Sciatic nerve (tissue), 2 donors: ENCODE results near the gene DERA. TPM values are rescaled to one million over a fixed set of nuclear protein-coding genes. Genes with fewer than 3 reads are reported as not detected.
A peak's percentile ranks its signal among the peaks of the same experiment; 100 is the strongest.
"Not testable (repeated sequence)": the region's sequence is repeated elsewhere in the genome, so short reads cannot be mapped to it uniquely, and the experiment has no call there.

Source experiments
- ATAC-seq: fragments of 200-7000 bp; cut with Tn5 transposase; one replicate; pipeline ENCODE4 v1.9.1; 2020; ENCODE audit warnings: mild to moderate bottlenecking, moderate library complexity
- DNase-seq: peaks from one replicate; pipeline ENCODE4 v3.0.0-alpha.2; 2020; ENCODE audit warnings: low spot score
- intact Hi-C: fragments of 100-400 bp; cut with DNase I; formaldehyde crosslinking; loops from one replicate; pipeline ENCODE4 v1.14.2; 2022
- total RNA-seq: library from RNA; stranded (reverse); fragmentation: NEBNext Ultra II Directional; extraction: Animal tissue kit (Norgen Biotek cat#: 25700); gene quantifications from one replicate; pipeline ENCODE4 v1.2.1, GENCODE V29; 2021
- donor health status: DM: no; HTN: no; CAD: no.
- donor health status: DM: no; HTN: no; CAD: no.

Gene DERA
- total RNA-seq, 1 donor from 2014 or later, result 35.3 TPM

GRCh38 chr12:15995801-15996200, 84.7 kb downstream of the DERA start:
- DNase-seq (no peak), ATAC-seq (no peak)
- intact Hi-C loops, result no loop called here

DNA sequence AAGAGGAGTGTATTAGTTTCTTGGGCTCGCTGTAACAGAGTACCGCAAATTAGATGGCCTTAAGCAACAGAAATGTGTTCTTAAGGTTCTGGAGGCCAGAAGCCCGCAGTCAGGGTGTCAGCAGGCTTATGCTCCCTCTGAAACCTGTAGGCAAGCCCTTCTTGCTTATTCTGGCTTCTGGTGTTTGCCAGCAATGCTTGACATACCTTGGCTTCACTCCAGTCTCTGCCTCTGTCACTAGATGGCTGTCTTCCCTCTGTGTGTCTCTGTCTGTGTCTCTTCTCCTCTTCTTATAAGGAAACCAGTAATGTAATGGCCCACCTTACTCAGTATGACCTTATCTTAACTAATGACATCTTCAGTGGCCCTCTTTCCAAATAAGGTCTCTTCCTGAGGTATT, 85.1 kb downstream of the DERA start:
- ATAC-seq, result peak; percentile 42
- DNase-seq, result no peak
- intact Hi-C loops, result no loop called here

DNA sequence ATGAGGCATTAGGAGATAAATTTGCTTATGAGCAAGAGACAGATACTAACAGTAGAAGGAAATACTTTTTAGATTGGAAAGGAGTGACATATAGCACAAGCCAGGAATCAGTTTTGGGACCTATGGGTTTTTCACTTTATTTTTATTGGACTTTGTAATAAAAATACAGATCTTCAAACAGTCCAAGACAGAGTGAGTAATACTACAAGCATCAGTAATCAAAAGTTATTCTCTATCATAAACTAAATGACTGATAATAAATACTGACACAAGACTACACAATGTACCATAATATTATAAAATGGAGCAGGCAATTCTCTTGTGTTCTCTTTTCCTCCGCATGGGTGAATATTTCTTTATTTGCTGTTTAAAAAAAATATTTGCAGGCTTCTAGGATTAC, 85.8 kb downstream of the DERA start:
- intact Hi-C loops, result no loop called here
- ATAC-seq, result no peak
- no peak for DNase-seq

GRCh38 chr12:15997910-15998309, 86.8 kb downstream of the DERA start:
- no peak for ATAC-seq
- intact Hi-C loops, result no loop called here
- no peak for DNase-seq

GRCh38 chr12:16002880-16003279, 91.7 kb downstream of the DERA start:
- intact Hi-C loops, result no loop called here
- no peak for DNase-seq
- ATAC-seq, result no peak

- intact Hi-C loops, result no loop called here
- no peak for ATAC-seq
- no peak for DNase-seq
These were observed 92.3 kb downstream of the DERA start for GRCh38 chr12:16003460-16003859.

GRCh38 chr12:16006752-16007151, 95.6 kb downstream of the DERA start:
- DNase-seq (no peak), ATAC-seq (no peak)
- intact Hi-C loops, result no loop called here

GRCh38 chr12:16008421-16008824, 97.3 kb downstream of the DERA start:
- intact Hi-C loops, result no loop called here
- ATAC-seq (no peak), DNase-seq (no peak)

GRCh38 chr12:16012117-16012516, 101.0 kb downstream of the DERA start:
- intact Hi-C loops, result no loop called here
- ATAC-seq (peak; percentile 94), DNase-seq (peak; percentile 71)

- intact Hi-C loops, ATAC-seq, DNase-seq: not testable (repeated sequence)
These were observed 102.6 kb downstream of the DERA start for GRCh38 chr12:16013722-16014121.

GRCh38 chr12:16014394-16014793, 103.3 kb downstream of the DERA start:
- intact Hi-C loops, ATAC-seq, DNase-seq: not testable (repeated sequence)

DNA sequence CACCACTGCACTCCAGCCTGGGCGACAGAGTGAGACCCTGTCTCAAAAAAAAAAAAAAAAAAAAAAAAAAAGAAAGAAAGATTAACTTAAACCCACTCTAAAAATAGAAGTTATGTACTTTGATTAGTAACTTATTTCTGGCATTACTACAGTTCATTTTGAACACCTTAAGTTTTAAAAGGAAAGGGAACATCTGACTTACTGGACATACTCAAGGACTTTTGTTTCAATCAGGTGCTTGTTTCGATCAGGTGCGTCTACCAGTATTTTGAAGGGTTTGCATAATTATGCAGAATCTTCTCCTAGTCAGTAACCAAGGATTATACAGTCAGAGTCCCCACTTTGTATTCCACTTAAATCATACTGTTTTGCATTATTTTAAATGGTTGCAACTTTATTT, 105.6 kb downstream of the DERA start:
- DNase-seq (no peak), ATAC-seq (no peak)
- intact Hi-C loops, result no loop called here

- DNase-seq, result no peak
- intact Hi-C loops, result no loop called here
- no peak for ATAC-seq
These were observed 107.2 kb downstream of the DERA start for GRCh38 chr12:16018306-16018705.

- ATAC-seq (no peak), DNase-seq (no peak)
- intact Hi-C loops, result no loop called here
These were observed 108.0 kb downstream of the DERA start for GRCh38 chr12:16019136-16019535.

DNA sequence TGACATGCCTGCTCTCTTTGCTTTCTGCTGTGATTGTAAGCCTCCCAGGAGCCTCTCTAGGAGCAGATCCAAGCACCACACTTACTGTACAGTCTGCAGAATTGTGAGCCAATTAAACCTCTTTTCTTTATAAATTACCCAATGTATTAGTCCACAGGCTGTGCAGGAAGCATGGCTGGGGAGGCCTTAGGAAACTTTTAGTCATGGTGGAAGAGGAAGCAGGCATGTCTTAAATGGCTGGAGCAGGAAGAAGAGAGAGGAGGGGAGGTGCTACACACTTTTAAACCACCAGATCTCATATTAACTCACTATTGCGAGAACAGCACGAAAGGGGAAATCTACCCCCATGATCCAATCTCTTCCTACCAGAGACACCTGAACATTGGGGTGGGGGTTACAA, 108.9 kb downstream of the DERA start:
- no peak for ATAC-seq
- intact Hi-C loops, result no loop called here

GRCh38 chr12:16021026-16021425, 109.9 kb downstream of the DERA start:
- intact Hi-C loops, result no loop called here
- ATAC-seq, result no peak

More for the DNA sequence above, 108.9 kb downstream of the DERA start:
- DNase-seq, result no peak

DNA sequence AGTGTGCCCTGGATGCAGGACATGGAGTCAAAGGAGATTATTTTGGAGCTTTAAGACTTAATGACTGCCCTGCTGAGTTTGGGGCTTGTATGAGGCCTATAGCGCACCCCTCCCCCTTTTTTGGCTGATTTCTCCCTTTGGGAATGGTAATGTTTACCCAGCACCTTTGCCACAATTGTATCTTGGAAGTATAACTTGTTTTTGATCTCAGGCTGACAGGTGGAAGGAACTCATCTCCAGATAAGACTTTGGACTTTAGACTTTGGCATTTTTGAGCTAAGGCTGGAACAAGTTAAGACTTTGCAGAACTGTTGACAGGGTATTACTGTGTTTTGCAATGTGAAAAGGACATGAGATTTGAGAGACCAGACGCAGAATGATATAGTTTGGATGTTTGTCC, 110.5 kb downstream of the DERA start:
- intact Hi-C loops, result no loop called here
- ATAC-seq, result no peak
- DNase-seq, result no peak

More at GRCh38 chr12:16021026-16021425, 109.9 kb downstream of the DERA start:
- no peak for DNase-seq

- ATAC-seq, result no peak
- no peak for DNase-seq
- intact Hi-C loops, result no loop called here
These were observed 115.9 kb downstream of the DERA start for GRCh38 chr12:16027002-16027401.

DNA sequence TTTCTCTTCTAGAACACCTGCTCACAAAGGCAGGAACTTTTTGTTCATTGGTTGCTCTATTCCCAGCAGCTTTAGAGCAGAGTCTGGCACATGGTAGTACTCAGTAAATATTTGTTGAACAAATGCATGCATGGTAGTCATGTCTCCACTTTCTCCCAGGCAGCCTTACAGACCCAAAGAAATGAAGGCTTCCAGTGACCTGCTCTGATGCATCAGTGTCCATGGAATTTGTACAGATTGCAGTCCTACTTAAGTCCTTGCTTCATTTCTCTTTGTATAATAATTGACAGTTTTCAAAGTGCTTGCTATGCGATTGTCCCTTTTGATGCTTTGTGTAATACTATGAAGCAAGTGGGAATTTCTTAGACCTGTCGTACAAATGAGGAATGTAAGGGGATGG, 119.6 kb downstream of the DERA start:
- ATAC-seq (no peak), DNase-seq (no peak)
- intact Hi-C loops, result no loop called here

GRCh38 chr12:16034136-16034817, 123.1 kb downstream of the DERA start:
- intact Hi-C loops, result no loop called here
- ATAC-seq (no peak), DNase-seq (no peak)

DNA sequence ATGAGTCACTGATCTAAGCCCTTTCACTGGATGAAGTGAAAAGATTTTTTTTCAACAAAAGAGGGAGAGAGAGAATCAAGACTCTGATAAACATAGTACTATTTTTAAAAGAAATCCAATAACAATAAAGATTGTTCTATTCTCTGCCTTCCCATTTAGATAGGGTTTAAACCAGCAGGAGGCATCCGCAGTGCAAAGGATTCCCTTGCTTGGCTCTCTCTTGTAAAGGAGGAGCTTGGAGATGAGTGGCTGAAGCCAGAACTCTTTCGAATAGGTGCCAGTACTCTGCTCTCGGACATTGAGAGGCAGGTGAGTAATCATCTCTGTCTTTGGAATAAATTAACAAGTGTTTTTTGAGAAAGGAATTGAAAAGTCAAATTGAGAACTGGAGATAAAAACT, 124.9 kb downstream of the DERA start:
- ATAC-seq (no peak), DNase-seq (no peak)
- intact Hi-C loops, result no loop called here
